HepG2 (cell line): ENCODE results near the gene POC1B. TPM values are rescaled to one million over a fixed set of nuclear protein-coding genes. Genes with fewer than 3 reads are reported as not detected.

Source experiments
- ATAC-seq: fragments of 200-7000 bp; cut with Tn5 transposase; 3 replicates; pipeline ENCODE4 v1.9.1; 2020; ENCODE audit warnings: mild to moderate bottlenecking, moderate library complexity
- BruUV-seq: library from RNA; stranded (reverse); fragments of 400-500 nt; replicated peaks from 2 replicates; lab custom pipeline; 2021; lab: Mats Ljungman, UMichigan
- CTCF ChIA-PET: fragments of 300-600 bp; formaldehyde crosslinking; extraction: SDS; loops from one replicate; lab custom pipeline; 2021; ENCODE audit warnings: low total read pairs, inconsistent platforms, low intra/inter-chr PET ratio; lab: Yijun Ruan, JAX
- POLR2A ChIA-PET: fragments of 350-600 bp; sonication (Branson Sonifier 250); formaldehyde crosslinking; loops from one replicate; lab custom pipeline; 2020; ENCODE audit warnings: antibody characterized with exemption, inconsistent platforms; lab: Yijun Ruan, JAX
- DNase-seq: peaks from one replicate; pipeline ENCODE4 v3.0.0-alpha.2; 2015; ENCODE audit warnings: low spot score
- FAIRE-seq: peaks from 3 replicates; lab custom pipeline; 2011; peaks lifted over from hg19 to GRCh38; lab: Jason Lieb, UNC
- H2AFZ ChIP-seq: one replicate; pipeline ENCODE4 v1.6.1; 2011; ENCODE audit warnings: low read length, inconsistent platforms
- H3K27ac ChIP-seq: fragments of 300-600 bp; 3 replicates; pipeline ENCODE4 v1.8.0; 2011; ENCODE audit warnings: mixed run types, mild to moderate bottlenecking, mixed read lengths, low read length, inconsistent platforms; ENCODE audit not compliant: insufficient read depth; ENCODE audit errors: extremely low read length
- H3K27me3 ChIP-seq, 2 experiments: fragments of 200-600 bp in 1 of 2; 2 replicates in 1 of 2; 3 replicates in 1 of 2; pipeline versions ENCODE4 v1.6.0 to v1.8.0; 2011; ENCODE audit warnings: low read length in 2 of 2, mild to moderate bottlenecking in 2 of 2, moderate library complexity in 2 of 2, inconsistent platforms in 1 of 2; ENCODE audit not compliant: insufficient read depth in 2 of 2, control insufficient read depth in 1 of 2
- H3K36me3 ChIP-seq, 2 experiments: fragments of 200-600 bp in 1 of 2; replicated peaks in 1 of 2; 2 replicates in 1 of 2; 3 replicates in 1 of 2; pipeline versions ENCODE4 v1.5.1 to v1.8.0; 2011; ENCODE audit warnings: low read length in 2 of 2, inconsistent platforms in 1 of 2; ENCODE audit not compliant: insufficient read depth in 2 of 2, control insufficient read depth in 1 of 2
- H3K4me1 ChIP-seq: 2 replicates; pipeline ENCODE4 v1.5.1; 2012; ENCODE audit warnings: low read length, inconsistent platforms; ENCODE audit not compliant: insufficient read depth
- H3K4me2 ChIP-seq: 2 replicates; pipeline ENCODE4 v1.6.0; 2011; ENCODE audit warnings: low read depth, low read length, inconsistent platforms
- H3K4me3 ChIP-seq, 3 experiments: fragments of 200-600 bp in 1 of 3; sonication (generic), shearing (Covaris generic) in 1 of 3; replicated peaks in 1 of 3; 2 replicates each; pipeline ENCODE4 v1.5.1; 2011 to 2016; ENCODE audit warnings: low read length in 3 of 3, inconsistent platforms in 2 of 3, low read depth in 2 of 3, mild to moderate bottlenecking in 2 of 3, control low read depth in 1 of 3, mixed read lengths in 1 of 3; ENCODE audit not compliant: insufficient read depth in 1 of 3
- H3K79me2 ChIP-seq: one replicate; pipeline ENCODE4 v1.6.1; 2011; ENCODE audit warnings: low read length, inconsistent platforms; ENCODE audit not compliant: insufficient read depth
- H3K9ac ChIP-seq: 2 replicates; pipeline ENCODE4 v1.6.0; 2011; ENCODE audit warnings: mild to moderate bottlenecking, low read depth, low read length, inconsistent platforms; ENCODE audit not compliant: insufficient read depth
- H3K9me3 ChIP-seq: 2 replicates; pipeline ENCODE4 v1.5.1; 2012; ENCODE audit warnings: mild to moderate bottlenecking, low read length
- H4K20me1 ChIP-seq: 2 replicates; pipeline ENCODE4 v1.6.0; 2011; ENCODE audit warnings: inconsistent platforms, mild to moderate bottlenecking, low read length, moderate library complexity; ENCODE audit not compliant: insufficient read depth
- DZIP1 ChIP-seq: sonication (generic); formaldehyde crosslinking; IDR thresholded peaks from 2 replicates; pipeline ENCODE4 v1.5.0; 2020; ENCODE audit warnings: mild to moderate bottlenecking, missing genetic modification reagents
- MNT ChIP-seq: fragments of 450-650 bp; IDR thresholded peaks from 2 replicates; pipeline ENCODE4 v1.6.1; 2016
- ZNF225 ChIP-seq: sonication (generic); formaldehyde crosslinking; IDR thresholded peaks from 2 replicates; pipeline ENCODE4 v1.4.0; 2020; ENCODE audit warnings: mild to moderate bottlenecking, missing genetic modification reagents
- ZNF484 ChIP-seq: sonication (generic); formaldehyde crosslinking; IDR thresholded peaks from 2 replicates; pipeline ENCODE4 v1.5.1; 2020; ENCODE audit warnings: mild to moderate bottlenecking, low read depth, missing genetic modification reagents, borderline replicate concordance
- WGBS: methylation state at CpG from one replicate; pipeline ENCODE4 v1.1.6; 2017; ENCODE audit warnings: low lambda C conversion rate; 5-methylcytosine and 5-hydroxymethylcytosine counted together
- in situ Hi-C: cut with HindIII; loops from 2 replicates; pipeline ENCODE4 v1.10.0; 2017; ENCODE audit warnings: low pct_unique_long_range_greater_than_20kb; ENCODE audit not compliant: extremely low pct_ligation_motif_present
- intact Hi-C: fragments of 100-400 bp; cut with micrococcal nuclease; formaldehyde crosslinking; loops from one replicate; pipeline ENCODE4 v1.10.0; 2022; ENCODE audit not compliant: unreplicated experiment
- polyA plus RNA-seq, 8 experiments: library from polyadenylated mRNA; depleted of rRNA in 3 of 8; stranded (reverse) in 7 of 8; unstranded in 1 of 8; fragments of >200 nt; fragmentation: Illumina TruSeq in 4 of 8; extraction: Trizol in 4 of 8; gene quantifications; 2 replicates each; pipeline versions ENCODE4 v1.2.1 to v1.2.3, GENCODE V29; 2011 to 2016; ENCODE audit warnings: low read depth in 4 of 8, missing spikeins in 1 of 8, mixed read lengths in 1 of 8; ENCODE audit not compliant: insufficient read depth in 1 of 8
- total RNA-seq, 5 experiments: library from RNA; depleted of rRNA; stranded (reverse); fragments of >200 nt; fragmentation: Illumina TruSeq; extraction: Trizol; gene quantifications; 2 replicates each; pipeline ENCODE4 v1.2.3, GENCODE V29; 2016; ENCODE audit warnings: low read depth in 1 of 5

POC1B gene
- total and polyA plus RNA-seq, 2 of the 13 experiments (the other 11 are each of a cell fraction or from before 2014, with no cell fraction given): 9.3 to 11.0 TPM

- TF ChIP-seq DZIP1 (CRISPR knock-in tag) (no peak), ZNF484 (CRISPR knock-in tag) (no peak)
Observed at GRCh38 chr12:89421092-89421835, 104.6 kb downstream of the POC1B start (continued).

- TF ChIP-seq MNT (peak; percentile 50), ZNF225 (no peak)
- ChIA-PET CTCF (no interaction called here), POLR2A (no interaction called here)
- Histone ChIP-seq H2AFZ (no peak overlapping the region), H3K79me2 (no peaks in the 10 kb centered on the region), H3K4me3 (no peak overlapping the region), H3K9ac (no peak overlapping the region), H3K27me3 (no peaks in the 10 kb centered on the region), H4K20me1 (no peaks in the 10 kb centered on the region), H3K4me2 (no peak overlapping the region), H3K27ac (no peak overlapping the region), H3K9me3 (no peaks in the 10 kb centered on the region), H3K4me1 (no peaks in the 10 kb centered on the region), H3K36me3 (no peaks in the 10 kb centered on the region; a peak in 1 of 5 replicates)
- in situ Hi-C loops (no loop called here), intact Hi-C loops (no loop called here)
- FAIRE-seq (no peak), DNase-seq (no peak), ATAC-seq (no peak)
- BruUV-seq: no TSS peak
- WGBS: 91% methylated on average over 5 of the region's 5 CpGs
Observed at GRCh38 chr12:89418228-89418910, 107.5 kb downstream of the POC1B start.
